ENCODE measurements around the gene OR2L13.

DNA sequence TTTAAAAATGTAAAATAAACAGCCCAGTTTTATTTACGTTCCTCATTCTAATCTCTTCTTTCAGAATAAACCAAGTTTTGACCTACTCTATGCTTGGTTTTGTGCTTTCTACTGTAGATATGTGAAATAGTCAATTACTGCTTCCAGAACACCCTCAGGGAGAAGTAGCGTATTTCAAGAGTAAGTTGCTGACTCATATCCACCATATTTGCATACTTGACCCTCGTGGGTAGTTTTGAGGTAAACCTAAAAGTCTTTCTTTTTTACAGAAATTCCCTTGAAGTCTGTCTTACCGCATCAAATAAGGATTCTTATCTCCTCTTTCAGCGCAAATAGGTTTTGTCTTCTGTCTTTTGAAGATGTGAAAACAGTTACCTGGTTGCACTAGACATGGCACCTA, 49.8 kb upstream of the OR2L13 start:
- TF ChIP-seq, protein P1, sequence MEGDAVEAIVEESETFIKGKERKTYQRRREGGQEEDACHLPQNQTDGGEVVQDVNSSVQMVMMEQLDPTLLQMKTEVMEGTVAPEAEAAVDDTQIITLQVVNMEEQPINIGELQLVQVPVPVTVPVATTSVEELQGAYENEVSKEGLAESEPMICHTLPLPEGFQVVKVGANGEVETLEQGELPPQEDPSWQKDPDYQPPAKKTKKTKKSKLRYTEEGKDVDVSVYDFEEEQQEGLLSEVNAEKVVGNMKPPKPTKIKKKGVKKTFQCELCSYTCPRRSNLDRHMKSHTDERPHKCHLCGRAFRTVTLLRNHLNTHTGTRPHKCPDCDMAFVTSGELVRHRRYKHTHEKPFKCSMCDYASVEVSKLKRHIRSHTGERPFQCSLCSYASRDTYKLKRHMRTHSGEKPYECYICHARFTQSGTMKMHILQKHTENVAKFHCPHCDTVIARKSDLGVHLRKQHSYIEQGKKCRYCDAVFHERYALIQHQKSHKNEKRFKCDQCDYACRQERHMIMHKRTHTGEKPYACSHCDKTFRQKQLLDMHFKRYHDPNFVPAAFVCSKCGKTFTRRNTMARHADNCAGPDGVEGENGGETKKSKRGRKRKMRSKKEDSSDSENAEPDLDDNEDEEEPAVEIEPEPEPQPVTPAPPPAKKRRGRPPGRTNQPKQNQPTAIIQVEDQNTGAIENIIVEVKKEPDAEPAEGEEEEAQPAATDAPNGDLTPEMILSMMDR (IDR thresholded peaks at IDR 0.05): no peak
- TF ChIP-seq EP300 (IDR thresholded peaks at IDR 0.05) (no peak), POLR2A (IDR thresholded peaks at IDR 0.05) (no peak)

All from tibial nerve (tissue), 4 donors.